Keratinocyte (primary cell): ENCODE results near the gene FASTKD2.

Source experiments
- CTCF ChIP-seq, 3 experiments: IDR thresholded peaks in 1 of 3; conservative IDR thresholded peaks in 1 of 3; optimal IDR thresholded peaks in 1 of 3; 2 replicates in 2 of 3; 3 replicates in 1 of 3; pipeline versions ENCODE3 to v1.5.1; 2011; ENCODE audit warnings: low read length in 3 of 3, mild to moderate bottlenecking in 3 of 3, moderate library complexity in 2 of 3, control low read depth in 1 of 3, inconsistent platforms in 1 of 3; ENCODE audit not compliant: insufficient read depth in 2 of 3; ENCODE audit errors: extremely low read depth in 1 of 3
- EZH2 ChIP-seq: IDR thresholded peaks from one replicate; pipeline ENCODE4 v1.6.1; 2012; ENCODE audit warnings: inconsistent platforms, mild to moderate bottlenecking, low read length, moderate library complexity

- TF ChIP-seq CTCF (optimal IDR thresholded peaks at IDR 0.05 in 1 of 3, IDR thresholded peaks at IDR 0.05 in 1 of 3, conservative IDR thresholded peaks at IDR 0.05 in 1 of 3; ENCODE audit: extremely low read depth in 1 of 3, insufficient read depth in 2 of 3, low read length in 3 of 3) (no peak), EZH2 (no peak)
Observed at GRCh38 chr2:206756816-206757215, 8.6 kb upstream of the FASTKD2 start.
